Hindlimb muscle (tissue), 1 donor: ENCODE data around the gene RAB30. TPM values are rescaled to one million over a fixed set of nuclear protein-coding genes. Genes with fewer than 3 reads are reported as not detected.
A peak's percentile ranks its signal among the peaks of the same experiment; 100 is the strongest.

ENCODE experiments used
- DNase-seq: peaks from one replicate; pipeline ENCODE4 v3.0.0-alpha.2; 2013
- polyA plus RNA-seq: library from polyadenylated mRNA; unstranded; fragments of 120-200 nt; gene quantifications from one replicate; pipeline ENCODE4 v1.2.1, GENCODE V29; 2013; ENCODE audit not compliant: insufficient read length

Gene RAB30
- polyA plus RNA-seq, 1 donor = 13.9 TPM

GRCh38 chr11:82937554-82937953 is 134.1 kb downstream of the RAB30 start:
- DNase-seq = no peak

GRCh38 chr11:82936261-82936660 is 135.4 kb downstream of the RAB30 start:
- no peak for DNase-seq

GRCh38 chr11:82932564-82932963 is 139.1 kb downstream of the RAB30 start:
- DNase-seq = no peak

- no peak for DNase-seq
Measured at GRCh38 chr11:82930734-82931133, 141.0 kb downstream of the RAB30 start.

GRCh38 chr11:82930229-82930628 is 141.5 kb downstream of the RAB30 start:
- DNase-seq = no peak

GRCh38 chr11:82929121-82929520 is 142.6 kb downstream of the RAB30 start:
- DNase-seq = no peak

- peak; percentile 25 for DNase-seq
Measured at GRCh38 chr11:82927264-82927880, 144.3 kb downstream of the RAB30 start.

GRCh38 chr11:82924522-82925224 is 147.0 kb downstream of the RAB30 start:
- no peak for DNase-seq

Other genes starting within 250 kb of the RAB30 start
- gene PRCP, start 171.5 kb downstream of the RAB30 start, polyA plus RNA-seq = 89.3 TPM
- 2.6 TPM for gene DDIAS, start 170.2 kb downstream of the RAB30 start, polyA plus RNA-seq
- gene PCF11, start 85.2 kb upstream of the RAB30 start, polyA plus RNA-seq = 37.3 TPM
- gene ANKRD42, start 121.8 kb upstream of the RAB30 start, polyA plus RNA-seq = 3.9 TPM
- gene CCDC90B, start 214.5 kb upstream of the RAB30 start, polyA plus RNA-seq = 74.9 TPM